ENCODE results near the gene URI1. TPM values are rescaled to one million over a fixed set of nuclear protein-coding genes. Genes with fewer than 3 reads are reported as not detected.
"Not testable (repeated sequence)": the region's sequence is repeated elsewhere in the genome, so short reads cannot be mapped to it uniquely, and the experiment has no call there.

The URI1 gene
- total and polyA plus RNA-seq, 2 experiments from 2014 or later, result 49.7 to 49.9 TPM

DNA sequence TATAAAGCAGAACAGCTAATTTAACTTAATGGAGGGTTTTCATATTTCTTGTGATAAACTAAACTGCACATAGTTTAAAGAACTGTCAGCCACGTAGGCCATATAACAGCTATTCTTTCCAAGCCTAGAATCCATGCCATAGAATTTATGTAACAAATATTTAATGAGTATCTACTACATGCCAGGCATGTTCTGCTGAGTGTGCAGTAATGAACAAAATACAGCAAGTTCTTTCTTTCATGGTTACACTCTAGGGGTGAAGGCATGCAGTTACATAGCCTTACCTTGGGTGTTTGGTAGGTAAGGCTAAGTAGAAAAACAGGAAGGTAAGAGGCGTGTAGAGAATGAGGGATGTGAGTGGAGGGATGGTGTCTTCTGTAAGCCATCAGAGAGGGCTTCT is 4.6 kb downstream of the URI1 start:
- no peaks in the 10 kb centered on the region for H3K9me3 ChIP-seq (ENCODE audit: low read depth)
- no peaks in the 10 kb centered on the region for H3K4me1 ChIP-seq (ENCODE audit: low read depth)
- no peak overlapping the region for H3K27ac ChIP-seq
- TF ChIP-seq, protein P1, sequence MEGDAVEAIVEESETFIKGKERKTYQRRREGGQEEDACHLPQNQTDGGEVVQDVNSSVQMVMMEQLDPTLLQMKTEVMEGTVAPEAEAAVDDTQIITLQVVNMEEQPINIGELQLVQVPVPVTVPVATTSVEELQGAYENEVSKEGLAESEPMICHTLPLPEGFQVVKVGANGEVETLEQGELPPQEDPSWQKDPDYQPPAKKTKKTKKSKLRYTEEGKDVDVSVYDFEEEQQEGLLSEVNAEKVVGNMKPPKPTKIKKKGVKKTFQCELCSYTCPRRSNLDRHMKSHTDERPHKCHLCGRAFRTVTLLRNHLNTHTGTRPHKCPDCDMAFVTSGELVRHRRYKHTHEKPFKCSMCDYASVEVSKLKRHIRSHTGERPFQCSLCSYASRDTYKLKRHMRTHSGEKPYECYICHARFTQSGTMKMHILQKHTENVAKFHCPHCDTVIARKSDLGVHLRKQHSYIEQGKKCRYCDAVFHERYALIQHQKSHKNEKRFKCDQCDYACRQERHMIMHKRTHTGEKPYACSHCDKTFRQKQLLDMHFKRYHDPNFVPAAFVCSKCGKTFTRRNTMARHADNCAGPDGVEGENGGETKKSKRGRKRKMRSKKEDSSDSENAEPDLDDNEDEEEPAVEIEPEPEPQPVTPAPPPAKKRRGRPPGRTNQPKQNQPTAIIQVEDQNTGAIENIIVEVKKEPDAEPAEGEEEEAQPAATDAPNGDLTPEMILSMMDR (IDR thresholded peaks at IDR 0.05; ENCODE audit: low read depth, low read length), result no peak
- no peaks in the 10 kb centered on the region for H3K27me3 ChIP-seq
- no peak for DNase-seq (ENCODE audit: low read depth in 1 of 2, low spot score in 1 of 2)
- H3K4me3 ChIP-seq, result no peak overlapping the region
- no peaks in the 10 kb centered on the region for H3K36me3 ChIP-seq

DNA sequence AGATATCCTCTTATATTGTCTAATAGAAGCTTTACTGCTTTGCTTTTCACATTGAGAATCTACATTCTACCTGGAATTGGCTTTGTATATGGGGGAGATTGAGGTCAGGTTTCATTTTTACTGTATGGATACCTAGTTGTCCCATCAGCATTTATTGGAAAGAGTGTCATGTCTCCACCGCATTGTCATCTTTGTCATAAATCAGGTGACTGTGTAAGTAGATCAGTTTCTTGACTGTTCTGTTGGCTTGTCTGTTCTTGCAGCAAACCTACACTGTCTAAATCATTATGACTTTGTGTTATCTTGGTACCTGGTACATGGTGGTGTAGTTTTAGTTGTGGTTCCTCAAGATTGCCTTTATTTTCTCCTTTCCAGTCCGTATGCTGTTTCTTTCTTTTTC is 5.8 kb downstream of the URI1 start:
- DNase-seq (ENCODE audit: low read depth in 1 of 2, low spot score in 1 of 2), result no peak
- Histone ChIP-seq H3K4me3 (no peak overlapping the region), H3K27ac (no peak overlapping the region), H3K36me3 (no peaks in the 10 kb centered on the region), H3K27me3 (no peaks in the 10 kb centered on the region), H3K4me1 (ENCODE audit: low read depth) (no peaks in the 10 kb centered on the region), H3K9me3 (ENCODE audit: low read depth) (no peaks in the 10 kb centered on the region)
- TF ChIP-seq, protein P1 (IDR thresholded peaks at IDR 0.05; ENCODE audit: low read depth, low read length), result no peak

DNA sequence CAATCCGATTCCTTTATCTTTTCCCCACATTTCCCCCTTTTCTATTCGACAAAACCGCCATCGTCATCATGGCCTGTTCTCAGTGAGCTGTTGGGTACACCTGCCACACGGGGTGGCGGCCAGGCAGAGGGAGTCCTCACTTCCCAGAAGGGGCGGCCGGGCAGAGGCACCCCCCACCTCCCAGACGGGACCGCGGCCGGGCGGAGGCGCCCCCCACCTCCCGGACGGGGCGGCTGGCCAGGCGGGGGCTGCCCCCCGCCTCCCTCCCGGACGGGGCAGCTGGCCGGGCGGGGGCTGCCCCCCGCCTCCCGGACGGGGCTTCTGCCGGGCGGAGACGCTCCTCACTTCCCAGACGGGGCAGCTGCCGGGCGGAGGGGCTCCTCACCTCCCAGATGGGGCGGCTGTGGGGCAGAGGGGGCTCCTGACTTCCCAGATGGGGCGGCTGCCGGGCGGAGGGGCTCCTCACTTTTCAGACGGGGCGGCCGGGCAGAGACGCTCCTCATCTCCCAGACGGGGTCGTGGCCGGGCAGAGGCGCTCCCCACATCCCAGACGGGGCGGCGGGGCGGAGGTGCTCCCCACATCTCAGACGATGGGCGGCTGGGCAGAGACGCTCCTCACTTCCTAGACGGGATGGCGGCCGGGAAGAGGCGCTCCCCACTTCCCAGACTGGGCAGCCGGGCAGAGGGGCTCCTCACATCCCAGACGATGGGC is 6.9 kb downstream of the URI1 start:
- H3K4me1 ChIP-seq (ENCODE audit: low read depth); DNase-seq (ENCODE audit: low read depth in 1 of 2, low spot score in 1 of 2); H3K4me3 ChIP-seq; H3K36me3 ChIP-seq; H3K27me3 ChIP-seq; H3K27ac ChIP-seq; H3K9me3 ChIP-seq (ENCODE audit: low read depth): not testable (repeated sequence)

GRCh38 chr19:29952177-29952576 is 10.1 kb downstream of the URI1 start:
- Histone ChIP-seq H3K36me3 (no peaks in the 10 kb centered on the region), H3K4me1 (ENCODE audit: low read depth) (no peaks in the 10 kb centered on the region), H3K27ac (no peak overlapping the region), H3K4me3 (no peak overlapping the region), H3K9me3 (ENCODE audit: low read depth) (no peaks in the 10 kb centered on the region), H3K27me3 (no peaks in the 10 kb centered on the region)
- DNase-seq (ENCODE audit: low read depth in 1 of 2, low spot score in 1 of 2), result peak in 1 of 2 donors; percentile 52
- TF ChIP-seq, protein P1 (IDR thresholded peaks at IDR 0.05; ENCODE audit: low read depth, low read length), result no peak

GRCh38 chr19:29952646-29953045 is 10.6 kb downstream of the URI1 start:
- no peak for DNase-seq (ENCODE audit: low read depth in 1 of 2, low spot score in 1 of 2)
- TF ChIP-seq, protein P1 (IDR thresholded peaks at IDR 0.05; ENCODE audit: low read depth, low read length), result no peak
- no peak overlapping the region for H3K27ac ChIP-seq

GRCh38 chr19:29953352-29954247 is 11.6 kb downstream of the URI1 start:
- DNase-seq (ENCODE audit: low read depth in 1 of 2, low spot score in 1 of 2), result peak in 1 of 2 donors; percentile 21
- no peak overlapping the region for H3K4me3 ChIP-seq
- H3K36me3 ChIP-seq, result no peaks in the 10 kb centered on the region
- TF ChIP-seq, protein P1 (IDR thresholded peaks at IDR 0.05; ENCODE audit: low read depth, low read length), result no peak
- no peaks in the 10 kb centered on the region for H3K4me1 ChIP-seq (ENCODE audit: low read depth)
- no peaks in the 10 kb centered on the region for H3K27me3 ChIP-seq
- H3K9me3 ChIP-seq (ENCODE audit: low read depth), result no peaks in the 10 kb centered on the region
- H3K27ac ChIP-seq, result no peak overlapping the region

More at GRCh38 chr19:29952646-29953045, 10.6 kb downstream of the URI1 start:
- Histone ChIP-seq H3K9me3 (ENCODE audit: low read depth) (no peaks in the 10 kb centered on the region), H3K36me3 (no peaks in the 10 kb centered on the region), H3K4me1 (ENCODE audit: low read depth) (no peaks in the 10 kb centered on the region), H3K4me3 (no peak overlapping the region), H3K27me3 (no peaks in the 10 kb centered on the region)

Data from cardiac muscle cell (in vitro differentiated cells and primary cell).